Raji (cell line): ENCODE results near the gene HS1BP3.

Source experiments
- POLR2A ChIP-seq: IDR thresholded peaks from 2 replicates; pipeline ENCODE4 v1.6.1; 2011; ENCODE audit warnings: low read depth, low read length, control low read depth; ENCODE audit not compliant: insufficient read depth

The HS1BP3 gene

GRCh38 chr2:20661421-20662307, 10.8 kb upstream of the HS1BP3 start:
- no peak for TF ChIP-seq POLR2A

DNA sequence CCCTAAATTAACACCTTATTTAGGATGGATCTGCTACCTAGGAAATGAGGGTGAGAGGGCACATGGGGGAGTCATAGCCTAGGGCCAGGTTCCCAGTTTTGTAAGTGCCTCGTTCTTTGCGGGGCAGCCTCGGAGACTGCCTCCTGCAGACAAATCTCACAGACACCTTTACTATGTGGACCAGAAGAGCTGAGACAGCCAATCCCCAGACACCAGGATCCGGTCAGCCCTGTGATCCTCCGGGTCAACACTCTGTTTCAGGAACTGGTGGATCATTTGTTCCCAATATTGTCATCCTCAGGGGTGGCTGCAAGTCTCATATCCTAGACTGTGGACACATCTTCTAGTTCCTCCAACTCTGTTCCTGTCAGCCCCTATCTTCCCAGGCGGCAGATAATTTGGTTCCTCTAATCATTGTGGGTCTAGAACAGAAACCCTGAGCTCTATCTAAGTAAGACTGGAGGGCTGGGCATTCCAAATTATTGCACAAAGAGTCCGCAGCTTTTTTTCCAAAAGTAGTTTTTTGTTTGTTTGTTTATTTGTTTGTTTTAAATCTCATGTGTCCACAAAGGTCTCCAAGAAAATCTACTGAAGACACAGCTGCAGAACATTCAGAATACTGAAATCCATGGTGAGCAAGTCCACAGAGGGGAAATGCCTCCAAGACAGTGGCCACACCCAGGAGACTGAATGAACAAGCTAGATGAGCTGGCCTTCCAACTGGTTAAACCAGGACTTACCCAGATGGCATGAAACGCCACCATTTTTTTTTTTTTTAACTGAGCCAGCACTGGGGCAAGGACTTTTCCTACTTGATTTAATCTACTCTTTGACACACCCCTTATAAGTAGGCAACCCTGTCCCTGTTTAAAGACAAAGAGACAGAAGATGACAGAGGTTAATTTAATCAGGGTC, 9.9 kb upstream of the HS1BP3 start:
- TF ChIP-seq POLR2A: no peak

- TF ChIP-seq POLR2A: no peak
Observed at GRCh38 chr2:20657522-20658235, 6.8 kb upstream of the HS1BP3 start.

DNA sequence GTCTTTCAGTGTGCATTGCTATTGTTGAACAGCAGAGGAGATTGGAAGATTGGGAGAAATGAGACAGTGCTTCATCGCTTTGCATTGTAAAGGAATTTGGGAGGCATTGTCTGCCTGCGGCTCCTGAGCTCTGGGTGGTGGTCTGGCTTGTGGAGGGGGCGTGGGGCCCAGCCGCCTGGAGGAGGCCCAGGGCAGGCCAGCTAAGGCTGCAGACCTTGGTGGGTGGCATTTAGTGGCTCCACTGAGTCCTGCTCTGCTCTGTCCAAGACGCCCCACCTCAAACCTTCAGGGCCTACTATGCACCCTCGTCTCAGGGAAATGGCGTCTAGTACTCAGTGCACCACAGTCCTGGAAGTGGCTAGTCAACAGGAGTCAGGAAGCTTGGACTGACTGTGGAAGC, 5.7 kb upstream of the HS1BP3 start:
- no peak for TF ChIP-seq POLR2A

DNA sequence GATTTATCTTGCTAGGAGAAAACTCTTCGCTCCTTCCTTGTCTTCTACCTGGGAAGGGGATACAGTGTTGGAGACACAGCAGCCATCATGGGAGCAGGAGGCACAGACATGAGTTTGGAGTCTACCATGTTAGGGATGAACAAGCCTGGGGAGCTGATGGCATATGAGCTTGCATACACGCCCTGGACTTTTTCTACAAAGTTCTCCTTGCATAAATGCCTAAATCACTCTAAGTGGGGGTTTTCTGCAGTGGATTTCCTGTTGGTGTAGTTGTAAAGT, 3.6 kb upstream of the HS1BP3 start:
- TF ChIP-seq POLR2A: no peak

GRCh38 chr2:20653695-20654534, 3.0 kb upstream of the HS1BP3 start:
- TF ChIP-seq POLR2A: no peak

- TF ChIP-seq POLR2A: no peak
Observed at GRCh38 chr2:20652673-20653575, 2.0 kb upstream of the HS1BP3 start.

- TF ChIP-seq POLR2A: no peak
Observed at GRCh38 chr2:20652141-20652540, 1.2 kb upstream of the HS1BP3 start.

GRCh38 chr2:20651731-20652099, 817 bp upstream of the HS1BP3 start:
- TF ChIP-seq POLR2A: no peak

DNA sequence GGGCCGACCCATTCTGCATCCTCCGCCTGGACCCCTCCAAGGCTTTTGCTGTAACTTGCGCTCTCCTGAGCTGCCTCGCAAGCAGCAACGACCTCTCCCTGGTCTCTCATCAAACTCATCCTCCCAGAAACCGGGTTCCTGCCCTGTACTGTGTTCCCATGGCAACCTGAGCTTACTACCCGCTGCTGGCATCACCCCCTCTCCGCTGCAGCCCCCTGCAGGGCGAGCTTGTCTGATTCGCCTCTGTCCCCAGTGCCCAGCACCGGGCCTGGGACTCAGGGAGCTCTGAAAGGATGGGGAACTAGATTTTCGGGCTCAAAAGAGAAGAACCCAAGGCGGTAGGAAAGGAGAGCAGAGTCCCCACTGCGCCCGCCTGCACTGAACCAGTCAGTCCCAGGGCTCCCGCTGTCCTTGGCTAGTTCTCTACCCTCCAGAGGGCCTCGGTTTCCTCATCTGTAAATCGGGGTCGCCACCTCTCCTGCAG, 463 bp downstream of the HS1BP3 start:
- no peak for TF ChIP-seq POLR2A

DNA sequence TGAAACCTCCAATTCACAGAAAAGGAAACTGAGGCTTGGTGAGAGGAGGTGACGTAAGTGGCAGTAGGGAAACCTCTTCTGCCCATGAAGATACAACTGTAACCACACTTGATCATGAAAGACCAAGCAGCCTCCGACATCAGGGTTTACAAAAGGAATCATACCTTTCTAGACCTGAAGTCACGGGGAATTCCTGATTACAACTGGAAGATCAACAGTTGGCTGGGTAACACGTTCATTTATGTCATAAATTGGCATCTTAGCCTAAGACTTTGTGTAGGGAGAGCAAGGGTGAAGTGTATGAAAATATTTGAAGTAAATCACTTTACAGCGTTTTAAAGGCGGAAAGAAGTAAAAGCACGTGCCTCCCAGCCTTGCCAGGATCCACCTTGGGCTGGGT, 922 bp downstream of the HS1BP3 start:
- no peak for TF ChIP-seq POLR2A

GRCh38 chr2:20649576-20649975, 1.3 kb downstream of the HS1BP3 start:
- TF ChIP-seq POLR2A: no peak

DNA sequence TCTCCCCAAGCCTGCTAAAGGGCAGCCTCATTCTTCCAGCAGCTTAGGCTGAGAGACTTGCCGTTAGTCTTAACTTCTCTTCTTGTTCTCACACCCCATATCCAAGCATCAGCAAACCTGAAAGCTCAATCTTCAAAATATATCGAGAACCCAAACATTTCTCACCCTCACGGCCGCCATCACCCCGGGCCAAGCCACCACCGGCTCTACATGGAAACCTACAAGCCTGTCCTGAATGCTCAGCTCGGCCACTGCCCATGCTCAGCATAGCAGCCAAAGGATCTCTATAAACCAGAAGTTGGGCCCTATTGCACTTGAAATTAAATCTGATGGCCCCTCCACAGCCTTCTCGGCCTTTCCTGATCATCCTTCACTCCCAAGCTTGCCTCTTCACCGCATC, 2.1 kb downstream of the HS1BP3 start:
- TF ChIP-seq POLR2A: no peak

- TF ChIP-seq POLR2A: no peak
Observed at GRCh38 chr2:20648206-20648605, 2.7 kb downstream of the HS1BP3 start.
